ENCODE data around the gene EMSY. TPM values are rescaled to one million over a fixed set of nuclear protein-coding genes. Genes with fewer than 3 reads are reported as not detected.

The EMSY gene
- total and polyA plus RNA-seq, 9 of the 15 experiments (the other 6 are each of a cell fraction or from before 2014, with no cell fraction given): 12.7 to 25.4 (median 17.9) TPM

DNA sequence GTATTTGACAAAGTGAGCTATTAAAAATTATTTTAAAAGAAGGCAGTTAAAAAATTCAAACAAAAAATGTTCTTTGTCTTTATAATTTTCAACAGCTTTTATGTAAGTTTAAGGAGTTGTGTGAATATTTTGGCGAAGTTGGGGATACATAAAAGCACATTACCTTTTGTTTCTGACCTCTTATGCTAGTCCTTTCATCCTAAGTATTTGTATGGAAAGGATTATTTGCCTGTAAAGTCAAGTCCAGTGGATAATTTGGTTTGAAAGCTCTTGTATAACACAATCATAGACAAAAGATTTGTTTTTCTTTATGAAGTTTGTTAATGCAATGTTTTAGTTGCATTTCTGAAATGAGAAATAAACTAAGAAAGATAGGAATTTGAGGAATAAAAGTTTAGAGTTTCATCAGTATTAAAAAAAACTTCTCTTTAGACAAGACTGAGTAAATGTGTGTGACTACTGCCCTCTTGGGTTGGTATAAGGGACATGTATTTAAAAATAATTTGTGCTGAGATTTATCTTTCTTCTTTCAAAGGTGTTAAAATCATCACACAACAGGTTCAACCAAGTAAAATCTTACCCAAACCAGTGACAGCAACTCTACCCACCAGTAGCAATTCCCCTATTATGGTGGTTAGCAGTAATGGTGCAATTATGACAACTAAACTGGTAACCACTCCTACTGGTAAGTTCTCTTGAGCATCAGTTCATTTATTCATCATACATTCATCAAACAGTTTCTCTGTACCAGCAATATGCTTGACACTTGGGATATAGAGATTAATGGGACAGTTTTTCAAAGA, 68.2 kb downstream of the EMSY start:
- no peaks in the 10 kb centered on the region for H3K9me3 ChIP-seq (replicated peaks; ENCODE audit: control insufficient read depth, insufficient read depth, low read depth, low read length)
- ChIA-PET POLR2A (interaction anchor here (1.0 kb wide), 1 partner anchor 11 kb away, joined by 3 read pairs; no protein-coding TSS in a partner anchor), CTCF (ENCODE audit: low intra/inter-chr PET ratio) (interaction anchor here (0.6 to 1.3 kb wide), 3 partner anchors 122 to 1124 kb away, joined by 3 to 6 read pairs (median 4); partner anchors contain the start of gene WNT11)
- H3K27me3 ChIP-seq (ENCODE audit: control insufficient read depth in 2 of 2, insufficient read depth in 2 of 2, low read length in 2 of 2): no peaks in the 10 kb centered on the region
- no peak overlapping the region for H3K4me3 ChIP-seq
- no peaks in the 10 kb centered on the region for H3K9me1 ChIP-seq (ENCODE audit: control insufficient read depth, insufficient read depth, low read length)
- H3K36me3 ChIP-seq (ENCODE audit: control insufficient read depth, insufficient read depth, low read length): peaks cover 23% of the 10 kb centered on the region
- WGBS (ENCODE audit: insufficient coverage, low coverage, missing lambda C conversion rate): 0% methylated on average over 1 of the region's 1 CpG
- no peaks in the 10 kb centered on the region for H3K4me1 ChIP-seq (replicated peaks in 1 of 2; ENCODE audit: control insufficient read depth in 2 of 2, insufficient read depth in 2 of 2, low read length in 2 of 2)
- H2AFZ ChIP-seq (ENCODE audit: low read depth, low read length): no peak overlapping the region
- no peak overlapping the region for H3K4me2 ChIP-seq (ENCODE audit: insufficient read depth, low read length)
- no peaks in the 10 kb centered on the region for H3K79me2 ChIP-seq (ENCODE audit: control insufficient read depth, insufficient read depth, low read length)
- intact Hi-C loops (cut with micrococcal nuclease): no loop called here
- in situ Hi-C loops (cut with MboI): no loop called here
- FAIRE-seq: no peak
- H3K27ac ChIP-seq (ENCODE audit: extremely low read depth, low read depth, low read length): no peak overlapping the region
- H3K9ac ChIP-seq (ENCODE audit: insufficient read depth in 1 of 2, low read depth in 2 of 2, low read length in 2 of 2): no peak overlapping the region
- no peaks in the 10 kb centered on the region for H4K20me1 ChIP-seq (replicated peaks; ENCODE audit: control insufficient read depth, insufficient read depth, low read length)
- TF ChIP-seq, protein P1, sequence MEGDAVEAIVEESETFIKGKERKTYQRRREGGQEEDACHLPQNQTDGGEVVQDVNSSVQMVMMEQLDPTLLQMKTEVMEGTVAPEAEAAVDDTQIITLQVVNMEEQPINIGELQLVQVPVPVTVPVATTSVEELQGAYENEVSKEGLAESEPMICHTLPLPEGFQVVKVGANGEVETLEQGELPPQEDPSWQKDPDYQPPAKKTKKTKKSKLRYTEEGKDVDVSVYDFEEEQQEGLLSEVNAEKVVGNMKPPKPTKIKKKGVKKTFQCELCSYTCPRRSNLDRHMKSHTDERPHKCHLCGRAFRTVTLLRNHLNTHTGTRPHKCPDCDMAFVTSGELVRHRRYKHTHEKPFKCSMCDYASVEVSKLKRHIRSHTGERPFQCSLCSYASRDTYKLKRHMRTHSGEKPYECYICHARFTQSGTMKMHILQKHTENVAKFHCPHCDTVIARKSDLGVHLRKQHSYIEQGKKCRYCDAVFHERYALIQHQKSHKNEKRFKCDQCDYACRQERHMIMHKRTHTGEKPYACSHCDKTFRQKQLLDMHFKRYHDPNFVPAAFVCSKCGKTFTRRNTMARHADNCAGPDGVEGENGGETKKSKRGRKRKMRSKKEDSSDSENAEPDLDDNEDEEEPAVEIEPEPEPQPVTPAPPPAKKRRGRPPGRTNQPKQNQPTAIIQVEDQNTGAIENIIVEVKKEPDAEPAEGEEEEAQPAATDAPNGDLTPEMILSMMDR (IDR thresholded peaks at IDR 0.05 in 2 of 3, conservative IDR thresholded peaks at IDR 0.05 in 1 of 3; ENCODE audit: insufficient read depth in 2 of 3, low read depth in 1 of 3, low read length in 3 of 3): peak in 2 of 3 experiments; percentile 9 to 56; a peak in 3 of 6 replicates
- TF ChIP-seq STAT5A (IDR thresholded peaks at IDR 0.05; ENCODE audit: borderline replicate concordance, low read length): no peak
- TF ChIP-seq TGIF2 (CRISPR knock-in tag; IDR thresholded peaks at IDR 0.05): no peak
- TF ChIP-seq RAD21 (CRISPR knock-in tag; conservative IDR thresholded peaks at IDR 0.05 in 1 of 2, IDR thresholded peaks at IDR 0.05 in 1 of 2): peak in 1 of 2 experiments; percentile 53; a peak in 2 of 4 replicates
- TF ChIP-seq ZNF384 (IDR thresholded peaks at IDR 0.05; ENCODE audit: low read depth, low read length): peak; percentile 44; the same call in 1 of the 2 replicates
- DNase-seq (ENCODE audit: extremely low read depth in 1 of 4, low spot score in 3 of 4): no peak
- no TSS peak for BruUV-seq (replicated peaks)
- ATAC-seq: no peak

Measured in K562 (cell line).